ENCODE measurements around the gene WDR11. TPM values are rescaled to one million over a fixed set of nuclear protein-coding genes. Genes with fewer than 3 reads are reported as not detected.

The WDR11 gene
- total RNA-seq, 4 donors from 2014 or later, result 35.0 to 44.9 (median 35.7) TPM

GRCh38 chr10:120949609-120950031 is 98.5 kb downstream of the WDR11 start:
- intact Hi-C loops (cut with DNase I), result no loop called here
- Histone ChIP-seq H3K27ac (replicated peaks in 1 of 4) (no peak overlapping the region), H3K36me3 (no peaks in the 10 kb centered on the region), H3K4me3 (peak overlapping the region; percentile 38 to 61 (median 46)), H3K27me3 (peaks cover 0 to 15% (median 1%) of the 10 kb centered on the region in 4 donors), H3K4me1 (peaks cover 11 to 31% (median 26%) of the 10 kb centered on the region in 4 donors), H3K9me3 (peaks cover 0 to 14% (median 4%) of the 10 kb centered on the region in 4 donors)
- DNase-seq (ENCODE audit: extremely low spot score), result no peak
- 31% methylated on average over 10 of the region's 28 CpGs for WGBS
- TF ChIP-seq POLR2A (IDR thresholded peaks at IDR 0.05; ENCODE audit: low read depth) (no peak), POLR2AphosphoS5 (IDR thresholded peaks at IDR 0.05) (no peak), EP300 (IDR thresholded peaks at IDR 0.05) (no peak), CTCF (IDR thresholded peaks at IDR 0.05) (no peak)

DNA sequence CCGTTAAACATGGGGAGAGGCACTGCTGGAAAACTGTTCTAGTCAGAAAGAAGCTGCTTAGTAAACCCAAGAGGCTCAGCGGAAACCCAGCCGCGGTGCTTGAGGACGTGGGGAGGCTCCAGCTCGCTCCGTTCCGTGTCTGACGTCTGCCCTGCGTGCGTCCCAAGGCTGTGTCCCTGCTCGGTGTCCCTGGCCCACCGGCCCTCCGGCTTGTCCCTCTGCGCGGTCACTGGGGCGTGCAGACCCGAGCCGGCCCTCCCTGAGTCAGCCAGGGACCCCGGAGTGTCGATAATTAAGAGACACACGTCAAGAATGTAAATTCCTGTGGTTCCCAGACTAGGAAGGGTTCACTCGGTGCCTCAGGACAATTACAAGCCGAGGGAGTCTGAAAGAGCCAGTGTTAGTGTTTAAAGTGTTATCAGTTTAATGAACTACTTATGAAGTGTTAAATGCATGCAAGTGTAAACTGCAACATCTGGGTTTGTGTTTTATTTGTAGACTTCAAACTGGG is 98.9 kb downstream of the WDR11 start:
- no peak for DNase-seq (ENCODE audit: extremely low spot score)
- Histone ChIP-seq H3K36me3 (no peaks in the 10 kb centered on the region), H3K4me3 (no peak overlapping the region), H3K9me3 (peaks cover 0 to 14% (median 4%) of the 10 kb centered on the region in 4 donors), H3K27ac (replicated peaks in 1 of 4) (no peak overlapping the region), H3K27me3 (peaks cover 0 to 15% (median 1%) of the 10 kb centered on the region in 4 donors), H3K4me1 (peaks cover 11 to 31% (median 26%) of the 10 kb centered on the region in 4 donors)
- intact Hi-C loops (cut with DNase I), result no loop called here
- TF ChIP-seq CTCF (IDR thresholded peaks at IDR 0.05), result no peak
- TF ChIP-seq POLR2A (IDR thresholded peaks at IDR 0.05; ENCODE audit: low read depth), result no peak
- TF ChIP-seq POLR2AphosphoS5 (IDR thresholded peaks at IDR 0.05), result no peak
- no peak for TF ChIP-seq EP300 (IDR thresholded peaks at IDR 0.05)
- WGBS, result 52% methylated on average over 23 of the region's 24 CpGs

DNA sequence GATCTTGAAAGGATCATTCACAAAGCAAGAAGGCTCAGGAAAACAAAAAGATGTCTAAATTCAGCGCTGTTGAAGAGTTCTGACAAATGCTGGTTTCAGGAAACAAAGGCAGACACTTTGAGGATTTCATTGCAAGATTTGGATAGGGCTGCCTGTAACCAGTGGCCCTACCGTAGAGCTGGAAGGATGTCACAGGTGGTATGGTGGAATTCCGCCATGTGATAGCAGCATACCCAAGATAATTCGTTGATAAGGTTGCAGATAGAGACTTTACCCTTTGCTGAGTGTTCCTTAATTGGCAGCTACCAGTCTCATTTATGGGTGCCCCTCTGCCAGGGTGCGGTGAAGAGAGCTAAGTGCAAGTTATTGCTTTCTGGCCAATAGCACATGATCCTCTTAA is 100.1 kb downstream of the WDR11 start:
- intact Hi-C loops (cut with DNase I), result no loop called here
- H3K36me3 ChIP-seq, result no peaks in the 10 kb centered on the region
- H3K4me3 ChIP-seq, result no peak overlapping the region
- 82% methylated on average over 5 of the region's 5 CpGs for whole genome bisulfite sequencing
- H3K27me3 ChIP-seq, result peaks cover 0 to 15% (median 1%) of the 10 kb centered on the region in 4 donors
- no peak for DNase-seq (ENCODE audit: extremely low spot score)
- TF ChIP-seq CTCF (IDR thresholded peaks at IDR 0.05) (no peak), EP300 (IDR thresholded peaks at IDR 0.05) (no peak), POLR2A (IDR thresholded peaks at IDR 0.05; ENCODE audit: low read depth) (no peak), POLR2AphosphoS5 (IDR thresholded peaks at IDR 0.05) (no peak)
- H3K4me1 ChIP-seq, result peaks cover 11 to 21% (median 17%) of the 10 kb centered on the region in 4 donors
- peaks cover 0 to 14% (median 4%) of the 10 kb centered on the region in 4 donors for H3K9me3 ChIP-seq
- H3K27ac ChIP-seq (replicated peaks in 1 of 4), result no peak overlapping the region

- intact Hi-C loops (cut with DNase I), result no loop called here
- TF ChIP-seq POLR2AphosphoS5 (IDR thresholded peaks at IDR 0.05) (no peak), EP300 (IDR thresholded peaks at IDR 0.05) (no peak), CTCF (IDR thresholded peaks at IDR 0.05) (no peak)
- 67% methylated on average over 1 of the region's 1 CpG for WGBS
These were observed 102.7 kb downstream of the WDR11 start for GRCh38 chr10:120953897-120954296.

More at GRCh38 chr10:120953897-120954296, 102.7 kb downstream of the WDR11 start:
- Histone ChIP-seq H3K4me1 (peaks cover 8 to 13% (median 9%) of the 10 kb centered on the region in 4 donors), H3K27me3 (peaks cover 0 to 15% (median 1%) of the 10 kb centered on the region in 4 donors), H3K27ac (replicated peaks in 1 of 4) (no peak overlapping the region), H3K36me3 (no peaks in the 10 kb centered on the region), H3K9me3 (peaks cover 0 to 14% (median 4%) of the 10 kb centered on the region in 4 donors), H3K4me3 (no peak overlapping the region)
- no peak for DNase-seq (ENCODE audit: extremely low spot score)

Data from esophagus muscularis mucosa (tissue), 4 donors.